Measurements from ENCODE around the gene KLK4.

The KLK4 gene

DNA sequence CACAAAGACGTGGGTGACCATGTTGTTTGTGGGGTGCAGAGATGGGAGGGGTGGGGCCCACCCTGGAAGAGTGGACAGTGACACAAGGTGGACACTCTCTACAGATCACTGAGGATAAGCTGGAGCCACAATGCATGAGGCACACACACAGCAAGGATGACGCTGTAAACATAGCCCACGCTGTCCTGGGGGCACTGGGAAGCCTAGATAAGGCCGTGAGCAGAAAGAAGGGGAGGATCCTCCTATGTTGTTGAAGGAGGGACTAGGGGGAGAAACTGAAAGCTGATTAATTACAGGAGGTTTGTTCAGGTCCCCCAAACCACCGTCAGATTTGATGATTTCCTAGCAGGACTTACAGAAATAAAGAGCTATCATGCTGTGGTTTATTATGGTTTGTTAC, 32.3 kb downstream of the KLK4 start:
- no peak for DNase-seq

DNA sequence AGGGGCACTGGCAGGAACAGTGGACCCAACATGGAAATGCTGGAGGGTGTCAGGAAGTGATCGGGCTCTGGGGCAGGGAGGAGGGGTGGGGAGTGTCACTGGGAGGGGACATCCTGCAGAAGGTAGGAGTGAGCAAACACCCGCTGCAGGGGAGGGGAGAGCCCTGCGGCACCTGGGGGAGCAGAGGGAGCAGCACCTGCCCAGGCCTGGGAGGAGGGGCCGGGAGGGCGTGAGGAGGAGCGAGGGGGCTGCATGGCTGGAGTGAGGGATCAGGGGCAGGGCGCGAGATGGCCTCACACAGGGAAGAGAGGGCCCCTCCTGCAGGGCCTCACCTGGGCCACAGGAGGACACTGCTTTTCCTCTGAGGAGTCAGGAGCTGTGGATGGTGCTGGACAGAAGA, 33.9 kb downstream of the KLK4 start:
- no peak for DNase-seq

DNA sequence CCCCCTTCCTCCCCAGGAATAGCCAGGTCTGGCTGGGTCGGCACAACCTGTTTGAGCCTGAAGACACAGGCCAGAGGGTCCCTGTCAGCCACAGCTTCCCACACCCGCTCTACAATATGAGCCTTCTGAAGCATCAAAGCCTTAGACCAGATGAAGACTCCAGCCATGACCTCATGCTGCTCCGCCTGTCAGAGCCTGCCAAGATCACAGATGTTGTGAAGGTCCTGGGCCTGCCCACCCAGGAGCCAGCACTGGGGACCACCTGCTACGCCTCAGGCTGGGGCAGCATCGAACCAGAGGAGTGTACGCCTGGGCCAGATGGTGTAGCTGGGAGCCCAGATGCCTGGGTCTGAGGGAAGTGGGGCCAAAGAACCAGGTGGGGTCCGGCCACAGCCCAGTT, 34.7 kb downstream of the KLK4 start:
- DNase-seq, result no peak

DNA sequence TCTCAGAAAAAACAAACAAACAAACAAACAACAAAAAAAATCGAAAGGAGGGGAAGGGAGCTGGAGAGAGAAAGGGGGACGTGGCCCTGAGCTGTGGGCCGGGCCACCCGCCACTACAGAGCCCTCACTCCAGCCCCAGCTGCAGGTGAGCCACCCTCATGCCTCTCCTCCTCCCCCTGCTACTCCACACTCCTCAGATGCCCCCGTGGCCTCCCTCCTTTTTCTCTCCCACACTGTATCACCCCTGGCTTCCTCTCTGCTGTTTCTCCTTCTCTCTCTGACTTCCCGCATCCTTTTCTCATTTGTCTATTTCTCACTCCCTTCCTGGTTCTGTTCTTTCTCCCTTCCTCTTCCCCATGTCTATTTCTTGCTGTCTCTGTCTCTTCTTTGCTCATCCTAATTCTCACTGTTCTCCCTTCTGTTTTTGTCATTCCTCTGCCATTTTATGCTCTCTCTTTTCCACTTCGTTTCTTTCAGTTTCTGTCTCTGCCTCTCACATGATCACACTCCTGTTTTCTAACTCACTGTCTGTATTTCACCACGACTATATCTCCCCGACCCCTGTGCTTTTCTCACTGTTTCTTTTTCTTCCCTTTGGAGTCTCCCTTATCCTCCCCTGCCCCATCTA, 35.3 kb downstream of the KLK4 start:
- no peak for DNase-seq

DNA sequence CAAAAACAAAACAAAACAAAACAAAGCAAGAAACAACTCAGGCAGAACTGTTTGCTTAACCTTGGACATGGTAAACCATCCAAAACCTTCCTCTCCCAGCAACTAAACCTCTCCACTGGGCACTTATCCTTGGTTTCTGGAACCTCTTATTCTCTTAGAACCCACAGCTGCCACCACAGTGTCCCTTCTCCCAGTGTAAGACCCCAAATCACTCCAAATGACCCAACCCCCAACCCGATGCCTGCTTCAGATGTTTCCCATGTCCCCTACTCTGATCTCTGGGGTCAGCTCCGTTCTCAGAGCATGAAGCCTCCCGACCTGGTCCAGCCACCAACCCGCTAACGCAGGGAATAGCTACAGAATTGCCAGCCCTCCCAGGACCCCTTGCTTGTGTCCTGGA, 37.0 kb downstream of the KLK4 start:
- DNase-seq, result no peak

DNA sequence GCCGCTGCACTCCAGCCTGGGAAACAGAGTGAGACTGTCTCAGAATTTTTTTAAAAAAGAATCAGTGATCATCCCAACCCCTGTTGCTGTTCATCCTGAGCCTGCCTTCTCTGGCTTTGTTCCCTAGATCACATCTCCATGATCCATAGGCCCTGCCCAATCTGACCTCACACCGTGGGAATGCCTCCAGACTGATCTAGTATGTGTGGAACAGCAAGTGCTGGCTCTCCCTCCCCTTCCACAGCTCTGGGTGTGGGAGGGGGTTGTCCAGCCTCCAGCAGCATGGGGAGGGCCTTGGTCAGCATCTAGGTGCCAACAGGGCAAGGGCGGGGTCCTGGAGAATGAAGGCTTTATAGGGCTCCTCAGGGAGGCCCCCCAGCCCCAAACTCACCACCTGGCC, 38.1 kb downstream of the KLK4 start, which contains the start of gene KLK2:
Gene KLK2 (plus strand): TSS at position 384 of the 400 bp plus-strand sequence. CDS start 35 bp downstream, outside the sequence.
- DNase-seq, result no peak

DNA sequence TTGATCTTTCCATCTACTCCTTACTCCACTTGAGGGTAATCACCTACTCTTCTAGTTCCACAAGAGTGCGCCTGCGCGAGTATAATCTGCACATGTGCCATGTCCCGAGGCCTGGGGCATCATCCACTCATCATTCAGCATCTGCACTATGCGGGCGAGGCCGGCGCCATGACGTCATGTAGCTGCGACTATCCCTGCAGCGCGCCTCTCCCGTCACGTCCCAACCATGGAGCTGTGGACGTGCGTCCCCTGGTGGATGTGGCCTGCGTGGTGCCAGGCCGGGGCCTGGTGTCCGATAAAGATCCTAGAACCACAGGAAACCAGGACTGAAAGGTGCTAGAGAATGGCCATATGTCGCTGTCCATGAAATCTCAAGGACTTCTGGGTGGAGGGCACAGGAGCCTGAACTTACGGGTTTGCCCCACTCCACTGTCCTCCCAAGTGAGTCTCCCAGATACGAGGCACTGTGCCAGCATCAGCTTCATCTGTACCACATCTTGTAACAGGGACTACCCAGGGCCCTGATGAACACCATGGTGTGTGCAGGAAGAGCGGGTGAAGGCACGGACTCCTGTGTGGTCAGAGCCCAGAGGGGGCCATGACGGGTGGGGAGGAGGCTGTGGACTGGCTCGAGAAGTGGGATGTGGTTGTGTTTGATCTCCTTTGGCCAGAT, 40.6 kb downstream of the KLK4 start:
- peak; percentile 66 for DNase-seq

DNA sequence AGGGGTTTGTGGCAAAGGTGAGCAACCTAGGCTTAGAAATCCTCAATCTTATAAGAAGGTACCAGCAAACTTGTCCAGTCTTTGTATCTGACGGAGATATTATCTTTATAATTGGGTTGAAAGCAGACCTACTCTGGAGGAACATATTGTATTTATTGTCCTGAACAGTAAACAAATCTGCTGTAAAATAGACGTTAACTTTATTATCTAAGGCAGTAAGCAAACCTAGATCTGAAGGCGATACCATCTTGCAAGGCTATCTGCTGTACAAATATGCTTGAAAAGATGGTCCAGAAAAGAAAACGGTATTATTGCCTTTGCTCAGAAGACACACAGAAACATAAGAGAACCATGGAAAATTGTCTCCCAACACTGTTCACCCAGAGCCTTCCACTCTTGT, 41.7 kb downstream of the KLK4 start:
- no peak for DNase-seq

DNA sequence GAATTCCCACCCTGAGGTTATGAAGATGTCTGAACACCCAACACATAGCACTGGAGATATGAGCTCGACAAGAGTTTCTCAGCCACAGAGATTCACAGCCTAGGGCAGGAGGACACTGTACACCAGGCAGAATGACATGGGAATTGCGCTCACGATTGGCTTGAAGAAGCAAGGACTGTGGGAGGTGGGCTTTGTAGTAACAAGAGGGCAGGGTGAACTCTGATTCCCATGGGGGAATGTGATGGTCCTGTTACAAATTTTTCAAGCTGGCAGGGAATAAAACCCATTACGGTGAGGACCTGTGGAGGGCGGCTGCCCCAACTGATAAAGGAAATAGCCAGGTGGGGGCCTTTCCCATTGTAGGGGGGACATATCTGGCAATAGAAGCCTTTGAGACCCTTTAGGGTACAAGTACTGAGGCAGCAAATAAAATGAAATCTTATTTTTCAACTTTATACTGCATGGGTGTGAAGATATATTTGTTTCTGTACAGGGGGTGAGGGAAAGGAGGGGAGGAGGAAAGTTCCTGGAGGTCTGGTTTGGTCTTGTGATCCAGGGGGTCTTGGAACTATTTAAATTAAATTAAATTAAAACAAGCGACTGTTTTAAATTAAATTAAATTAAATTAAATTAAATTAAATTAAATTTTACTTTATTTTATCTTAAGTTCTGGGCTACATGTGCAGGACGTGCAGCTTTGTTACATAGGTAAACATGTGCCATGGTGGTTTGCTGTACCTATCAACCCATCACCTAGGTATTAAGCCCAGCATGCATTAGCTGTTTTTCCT, 49.5 kb downstream of the KLK4 start:
- DNase-seq, result no peak

DNA sequence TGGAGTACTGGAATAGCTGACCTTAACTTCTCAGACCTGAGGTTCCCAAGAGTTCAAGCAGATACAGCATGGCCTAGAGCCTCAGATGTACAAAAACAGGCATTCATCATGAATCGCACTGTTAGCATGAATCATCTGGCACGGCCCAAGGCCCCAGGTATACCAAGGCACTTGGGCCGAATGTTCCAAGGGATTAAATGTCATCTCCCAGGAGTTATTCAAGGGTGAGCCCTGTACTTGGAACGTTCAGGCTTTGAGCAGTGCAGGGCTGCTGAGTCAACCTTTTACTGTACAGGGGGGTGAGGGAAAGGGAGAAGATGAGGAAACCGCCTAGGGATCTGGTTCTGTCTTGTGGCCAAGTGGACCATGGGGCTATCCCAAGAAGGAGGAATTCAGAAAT, 50.2 kb downstream of the KLK4 start:
- DNase-seq, result no peak

DNA sequence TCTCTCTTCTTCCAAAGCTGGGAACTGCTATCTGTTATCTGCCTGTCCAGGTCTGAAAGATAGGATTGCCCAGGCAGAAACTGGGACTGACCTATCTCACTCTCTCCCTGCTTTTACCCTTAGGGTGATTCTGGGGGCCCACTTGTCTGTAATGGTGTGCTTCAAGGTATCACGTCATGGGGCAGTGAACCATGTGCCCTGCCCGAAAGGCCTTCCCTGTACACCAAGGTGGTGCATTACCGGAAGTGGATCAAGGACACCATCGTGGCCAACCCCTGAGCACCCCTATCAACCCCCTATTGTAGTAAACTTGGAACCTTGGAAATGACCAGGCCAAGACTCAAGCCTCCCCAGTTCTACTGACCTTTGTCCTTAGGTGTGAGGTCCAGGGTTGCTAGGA, 51.3 kb downstream of the KLK4 start:
- DNase-seq, result no peak

DNA sequence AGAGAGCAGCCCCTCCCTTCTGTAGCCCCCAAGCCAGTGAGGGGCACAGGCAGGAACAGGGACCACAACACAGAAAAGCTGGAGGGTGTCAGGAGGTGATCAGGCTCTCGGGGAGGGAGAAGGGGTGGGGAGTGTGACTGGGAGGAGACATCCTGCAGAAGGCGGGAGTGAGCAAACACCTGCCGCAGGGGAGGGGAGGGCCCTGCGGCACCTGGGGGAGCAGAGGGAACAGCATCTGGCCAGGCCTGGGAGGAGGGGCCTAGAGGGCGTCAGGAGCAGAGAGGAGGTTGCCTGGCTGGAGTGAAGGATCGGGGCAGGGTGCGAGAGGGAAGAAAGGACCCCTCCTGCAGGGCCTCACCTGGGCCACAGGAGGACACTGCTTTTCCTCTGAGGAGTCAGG, 52.3 kb downstream of the KLK4 start:
- DNase-seq, result no peak

DNA sequence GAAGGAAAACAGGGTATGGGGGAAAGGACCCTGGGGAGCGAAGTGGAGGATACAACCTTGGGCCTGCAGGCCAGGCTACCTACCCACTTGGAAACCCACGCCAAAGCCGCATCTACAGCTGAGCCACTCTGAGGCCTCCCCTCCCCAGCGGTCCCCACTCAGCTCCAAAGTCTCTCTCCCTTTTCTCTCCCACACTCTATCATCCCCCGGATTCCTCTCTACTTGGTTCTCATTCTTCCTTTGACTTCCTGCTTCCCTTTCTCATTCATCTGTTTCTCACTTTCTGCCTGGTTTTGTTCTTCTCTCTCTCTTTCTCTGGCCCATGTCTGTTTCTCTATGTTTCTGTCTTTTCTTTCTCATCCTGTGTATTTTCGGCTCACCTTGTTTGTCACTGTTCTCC, 53.8 kb downstream of the KLK4 start:
- no peak for DNase-seq
